HG02610 (cell line): ENCODE measurements around the gene B3GLCT.
A peak's percentile ranks its signal among the peaks of the same experiment; 100 is the strongest.
"Not testable (repeated sequence)": the region's sequence is repeated elsewhere in the genome, so short reads cannot be mapped to it uniquely, and the experiment has no call there.

Experiments used
- ATAC-seq: cut with Tn5 transposase; IDR thresholded peaks from one replicate; pipeline ENCODE4 v1.9.1; 2021; ENCODE audit warnings: mild to moderate bottlenecking, moderate library complexity; ENCODE audit not compliant: unreplicated experiment

Gene B3GLCT

DNA sequence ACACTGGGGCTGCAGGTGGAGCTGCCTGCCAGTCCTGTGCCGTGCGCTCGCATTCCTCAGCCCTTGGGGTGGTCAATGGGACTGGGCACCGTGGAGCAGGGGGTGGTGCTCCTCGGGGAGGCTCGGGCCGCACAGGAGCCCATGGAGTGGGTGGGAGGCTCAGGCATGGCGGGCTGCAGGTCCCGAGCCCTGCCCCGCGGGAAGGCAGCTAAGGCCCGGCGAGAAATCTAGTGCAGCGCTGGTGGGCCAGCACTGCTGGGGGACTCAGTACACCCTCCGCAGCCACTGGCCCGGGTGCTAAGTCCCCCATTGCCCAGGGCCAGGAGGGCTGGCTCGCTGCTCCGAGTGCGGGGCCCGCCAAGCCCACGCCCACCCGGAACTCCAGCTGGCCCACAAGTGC is 139.8 kb downstream of the B3GLCT start:
- ATAC-seq = not testable (repeated sequence)

GRCh38 chr13:31340848-31341247 is 141.1 kb downstream of the B3GLCT start:
- ATAC-seq = not testable (repeated sequence)

GRCh38 chr13:31346891-31347290 is 147.1 kb downstream of the B3GLCT start:
- no peak for ATAC-seq

GRCh38 chr13:31349156-31349555 is 149.4 kb downstream of the B3GLCT start:
- ATAC-seq = no peak

DNA sequence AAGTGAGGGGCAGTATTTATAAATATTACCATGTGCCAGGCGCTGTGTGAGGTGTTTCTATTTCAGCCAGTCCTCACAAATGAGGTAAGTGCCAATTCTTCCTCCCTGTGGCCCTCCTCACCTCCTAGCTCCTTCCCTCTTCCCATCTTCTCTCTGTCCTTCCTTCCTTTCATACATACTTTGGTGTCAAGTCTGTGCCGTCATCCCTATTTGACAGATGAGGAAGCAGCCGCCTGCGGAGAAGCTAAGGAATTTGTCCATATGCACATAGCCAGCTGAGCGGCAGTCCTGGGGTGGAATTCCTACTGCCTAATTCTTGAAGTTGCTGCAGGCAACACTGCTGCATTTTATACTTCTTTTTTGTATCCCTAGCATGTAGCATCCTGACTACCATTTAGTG is 150.8 kb downstream of the B3GLCT start:
- ATAC-seq = no peak

- no peak for ATAC-seq
Observed at GRCh38 chr13:31351376-31351775, 151.6 kb downstream of the B3GLCT start.

DNA sequence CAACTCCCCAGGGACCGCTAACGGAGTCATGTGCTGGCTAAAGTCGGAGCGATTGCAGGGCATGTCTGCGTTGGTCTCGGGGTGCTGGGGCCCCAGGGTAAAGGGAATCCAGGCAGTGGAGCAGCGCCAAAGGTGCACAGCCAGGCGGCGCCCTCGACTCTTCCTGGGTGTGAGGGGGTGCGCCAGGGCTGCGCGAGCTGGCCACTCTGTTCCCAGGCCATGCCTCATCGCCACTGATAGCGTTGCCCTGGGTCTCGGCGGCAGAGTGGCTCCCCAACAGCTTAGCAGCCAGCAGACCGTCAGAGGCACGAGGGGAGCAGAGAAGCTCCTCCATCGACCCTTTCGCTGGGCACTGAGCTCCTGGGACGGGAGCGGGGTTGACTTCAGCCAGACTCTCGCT is 152.7 kb downstream of the B3GLCT start:
- ATAC-seq = no peak

DNA sequence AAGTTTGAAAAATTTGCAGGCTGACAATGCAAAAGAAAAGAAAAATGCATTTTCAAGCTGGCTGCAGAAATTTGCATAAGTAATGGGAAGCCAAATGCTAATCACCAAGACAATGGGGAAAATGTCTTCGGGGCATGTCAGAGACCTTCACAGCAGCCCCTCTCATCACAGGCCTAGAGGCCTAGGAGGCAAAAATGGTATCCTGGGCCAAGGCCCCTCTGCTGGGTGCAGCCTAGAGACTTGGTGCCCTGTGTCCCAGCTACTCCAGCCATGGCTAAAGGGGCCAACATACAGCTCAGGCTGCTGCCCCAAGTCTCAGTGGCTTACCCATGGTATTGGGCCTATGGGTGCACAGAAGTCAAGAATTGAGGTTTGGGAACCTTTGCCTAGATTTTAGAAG is 155.2 kb downstream of the B3GLCT start:
- ATAC-seq = no peak

DNA sequence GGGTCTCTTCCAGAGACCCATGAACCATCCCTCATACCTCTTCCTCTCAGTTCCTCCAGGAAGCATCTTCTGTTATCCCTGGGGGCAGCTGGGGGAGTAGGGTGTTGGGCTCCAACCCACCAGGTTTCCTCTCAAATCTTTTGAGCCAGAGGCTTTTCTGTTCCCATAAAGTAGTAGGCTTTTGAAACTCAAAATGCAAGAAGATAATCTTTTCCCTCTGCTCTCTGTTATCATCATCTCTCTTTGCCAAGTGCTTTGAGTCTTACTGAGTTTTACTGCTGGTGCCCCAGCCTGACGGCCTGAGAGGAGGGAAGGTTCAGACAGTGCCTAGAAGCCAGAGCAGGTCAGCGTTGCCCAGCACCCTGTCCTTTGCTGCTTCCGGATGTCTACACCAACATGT is 157.2 kb downstream of the B3GLCT start:
- ATAC-seq = no peak

DNA sequence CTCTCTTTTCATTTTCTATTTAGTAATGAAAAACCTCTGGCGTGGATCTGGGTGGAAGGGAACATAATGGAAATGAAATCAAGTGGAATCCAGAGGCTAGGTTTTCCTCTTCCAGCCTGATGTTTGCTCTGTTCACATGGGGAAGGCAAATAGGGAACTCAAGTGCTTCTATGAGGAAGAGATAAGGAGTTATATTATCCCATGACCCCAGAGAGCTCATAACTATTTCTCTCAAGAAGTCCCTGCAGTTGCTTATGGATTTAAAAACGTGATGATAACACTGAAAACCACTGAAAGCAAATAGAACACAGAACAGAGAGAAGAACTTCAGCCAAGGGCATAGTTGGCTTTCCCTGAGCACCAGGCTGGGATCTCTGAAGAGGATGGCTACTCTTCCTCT is 157.8 kb downstream of the B3GLCT start:
- ATAC-seq = no peak

- no peak for ATAC-seq
Observed at GRCh38 chr13:31361673-31362072, 161.9 kb downstream of the B3GLCT start.

- no peak for ATAC-seq
Observed at GRCh38 chr13:31365630-31366029, 165.9 kb downstream of the B3GLCT start.

DNA sequence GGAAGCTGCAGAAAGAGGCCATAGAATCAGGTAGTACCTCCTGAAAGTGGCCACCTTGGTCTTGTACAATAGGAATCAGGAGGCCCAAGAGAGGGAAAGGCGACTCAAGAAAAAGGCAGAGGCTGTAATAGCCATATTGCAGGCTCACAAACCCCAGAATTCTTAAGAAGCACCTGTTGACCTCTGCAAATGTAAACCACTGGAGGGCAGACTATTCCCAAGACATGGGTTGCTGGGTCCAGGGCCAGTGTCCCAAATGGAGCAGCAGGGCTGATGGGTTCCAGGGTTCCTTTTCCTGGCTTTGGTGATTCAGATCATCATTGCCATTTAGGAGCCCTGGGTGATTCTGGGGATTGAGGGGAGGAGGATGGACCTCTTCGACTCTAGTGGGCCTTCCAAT is 167.6 kb downstream of the B3GLCT start:
- no peak for ATAC-seq

DNA sequence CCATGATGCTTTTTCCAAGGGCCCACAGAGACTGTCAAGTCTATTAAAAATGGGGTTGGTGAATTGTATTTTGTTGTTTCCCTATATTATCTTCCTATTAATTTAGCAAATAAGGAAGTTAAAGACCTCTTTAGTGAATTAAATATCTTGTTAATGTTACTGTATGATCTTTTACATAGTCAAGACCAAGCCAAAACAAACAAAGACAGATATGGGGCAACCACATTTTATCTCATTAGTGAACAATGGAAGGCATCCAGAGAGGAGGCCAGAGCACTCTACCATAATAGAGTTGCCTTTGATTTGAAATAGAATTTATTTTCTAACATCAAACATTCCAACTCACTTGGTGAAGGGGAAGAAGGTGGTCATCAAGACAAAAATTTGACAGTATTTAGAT is 169.4 kb downstream of the B3GLCT start:
- ATAC-seq = no peak

- no peak for ATAC-seq
Observed at GRCh38 chr13:31372454-31372853, 172.7 kb downstream of the B3GLCT start.

DNA sequence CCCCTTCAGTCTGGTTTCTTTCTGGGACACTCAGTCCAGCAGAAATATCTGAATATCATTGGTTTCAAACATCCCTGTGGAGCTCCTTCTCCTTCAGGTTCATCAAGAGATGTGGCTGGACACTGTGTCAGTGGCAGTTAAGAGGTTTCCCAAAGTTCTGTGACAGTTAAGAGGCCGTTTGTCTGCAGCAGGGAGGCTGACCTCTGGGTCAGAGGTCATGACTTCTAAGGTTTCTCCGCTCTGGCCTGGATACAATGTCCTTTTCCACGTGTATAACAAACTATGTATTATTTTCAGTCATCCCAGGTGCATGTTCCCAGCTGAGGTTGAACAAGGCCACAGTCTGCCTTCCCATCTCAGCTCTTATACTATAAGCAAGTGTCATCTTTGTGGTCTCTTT is 174.9 kb downstream of the B3GLCT start:
- ATAC-seq = no peak

GRCh38 chr13:31377946-31378345 is 178.2 kb downstream of the B3GLCT start:
- peak; percentile 55 for ATAC-seq

- no peak for ATAC-seq
Observed at GRCh38 chr13:31380715-31381114, 180.9 kb downstream of the B3GLCT start.
